Measurements from ENCODE around the gene PTPRJ. TPM values are rescaled to one million over a fixed set of nuclear protein-coding genes. Genes with fewer than 3 reads are reported as not detected.

The PTPRJ gene
- total RNA-seq, 1 donor from 2014 or later = 4.7 TPM

- Histone ChIP-seq H3K36me3 (no peaks in the 10 kb centered on the region), H3K4me3 (no peak overlapping the region), H3K9me3 (no peaks in the 10 kb centered on the region), H3K27me3 (no peaks in the 10 kb centered on the region), H3K4me1 (peaks cover 3% of the 10 kb centered on the region), H3K27ac (no peak overlapping the region)
- intact Hi-C loops (cut with DNase I) = no loop called here
- no peak for DNase-seq (ENCODE audit: extremely low spot score in 2 of 2)
- TF ChIP-seq, protein P1, sequence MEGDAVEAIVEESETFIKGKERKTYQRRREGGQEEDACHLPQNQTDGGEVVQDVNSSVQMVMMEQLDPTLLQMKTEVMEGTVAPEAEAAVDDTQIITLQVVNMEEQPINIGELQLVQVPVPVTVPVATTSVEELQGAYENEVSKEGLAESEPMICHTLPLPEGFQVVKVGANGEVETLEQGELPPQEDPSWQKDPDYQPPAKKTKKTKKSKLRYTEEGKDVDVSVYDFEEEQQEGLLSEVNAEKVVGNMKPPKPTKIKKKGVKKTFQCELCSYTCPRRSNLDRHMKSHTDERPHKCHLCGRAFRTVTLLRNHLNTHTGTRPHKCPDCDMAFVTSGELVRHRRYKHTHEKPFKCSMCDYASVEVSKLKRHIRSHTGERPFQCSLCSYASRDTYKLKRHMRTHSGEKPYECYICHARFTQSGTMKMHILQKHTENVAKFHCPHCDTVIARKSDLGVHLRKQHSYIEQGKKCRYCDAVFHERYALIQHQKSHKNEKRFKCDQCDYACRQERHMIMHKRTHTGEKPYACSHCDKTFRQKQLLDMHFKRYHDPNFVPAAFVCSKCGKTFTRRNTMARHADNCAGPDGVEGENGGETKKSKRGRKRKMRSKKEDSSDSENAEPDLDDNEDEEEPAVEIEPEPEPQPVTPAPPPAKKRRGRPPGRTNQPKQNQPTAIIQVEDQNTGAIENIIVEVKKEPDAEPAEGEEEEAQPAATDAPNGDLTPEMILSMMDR (IDR thresholded peaks at IDR 0.05) = no peak
- TF ChIP-seq POLR2AphosphoS5 (IDR thresholded peaks at IDR 0.05; ENCODE audit: insufficient read depth in 1 of 2, low read depth in 1 of 2) = no peak
- no peak for TF ChIP-seq POLR2A (IDR thresholded peaks at IDR 0.05)
These were observed 95.3 kb downstream of the PTPRJ start for GRCh38 chr11:48075637-48076036.

- peaks cover 15% of the 10 kb centered on the region for H3K4me1 ChIP-seq
- no peak overlapping the region for H3K4me3 ChIP-seq
- no peaks in the 10 kb centered on the region for H3K36me3 ChIP-seq
- DNase-seq (ENCODE audit: extremely low spot score in 2 of 2) = no peak
- no peak overlapping the region for H3K27ac ChIP-seq
- intact Hi-C loops (cut with DNase I) = no loop called here
- TF ChIP-seq POLR2A (IDR thresholded peaks at IDR 0.05) (no peak), POLR2AphosphoS5 (IDR thresholded peaks at IDR 0.05; ENCODE audit: insufficient read depth in 1 of 2, low read depth in 1 of 2) (no peak)
- TF ChIP-seq, protein P1 (IDR thresholded peaks at IDR 0.05) = no peak
- no peaks in the 10 kb centered on the region for H3K9me3 ChIP-seq
- H3K27me3 ChIP-seq = no peaks in the 10 kb centered on the region
These were observed 96.9 kb downstream of the PTPRJ start for GRCh38 chr11:48077251-48077650.

DNA sequence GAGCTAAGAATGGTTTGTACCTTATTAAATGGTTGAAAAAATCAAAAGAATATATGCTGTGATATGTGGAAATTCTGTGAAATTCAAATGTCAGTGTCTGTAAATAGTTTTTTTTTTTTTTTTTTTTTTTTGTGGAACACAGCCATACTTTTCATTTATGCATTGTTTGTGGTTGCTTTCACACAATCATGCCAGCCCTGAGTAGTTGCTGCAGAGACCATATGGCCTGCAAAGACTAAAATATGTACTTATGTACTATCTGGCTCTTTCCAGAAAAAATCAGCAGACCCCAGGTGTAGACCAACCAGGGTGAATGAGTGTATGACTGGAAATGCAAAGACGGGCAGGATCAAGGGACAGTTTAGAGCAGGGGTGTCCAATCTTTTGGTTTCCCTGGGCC lies 98.3 kb downstream of the PTPRJ start:
- DNase-seq (ENCODE audit: extremely low spot score in 2 of 2) = no peak
- intact Hi-C loops (cut with DNase I) = no loop called here
- Histone ChIP-seq H3K4me1 (peaks cover 15% of the 10 kb centered on the region), H3K27ac (no peak overlapping the region), H3K9me3 (no peaks in the 10 kb centered on the region), H3K36me3 (no peaks in the 10 kb centered on the region), H3K4me3 (no peak overlapping the region), H3K27me3 (no peaks in the 10 kb centered on the region)
- TF ChIP-seq POLR2A (IDR thresholded peaks at IDR 0.05) = no peak
- TF ChIP-seq POLR2AphosphoS5 (IDR thresholded peaks at IDR 0.05; ENCODE audit: insufficient read depth in 1 of 2, low read depth in 1 of 2) = no peak
- TF ChIP-seq, protein P1 (IDR thresholded peaks at IDR 0.05) = no peak

DNA sequence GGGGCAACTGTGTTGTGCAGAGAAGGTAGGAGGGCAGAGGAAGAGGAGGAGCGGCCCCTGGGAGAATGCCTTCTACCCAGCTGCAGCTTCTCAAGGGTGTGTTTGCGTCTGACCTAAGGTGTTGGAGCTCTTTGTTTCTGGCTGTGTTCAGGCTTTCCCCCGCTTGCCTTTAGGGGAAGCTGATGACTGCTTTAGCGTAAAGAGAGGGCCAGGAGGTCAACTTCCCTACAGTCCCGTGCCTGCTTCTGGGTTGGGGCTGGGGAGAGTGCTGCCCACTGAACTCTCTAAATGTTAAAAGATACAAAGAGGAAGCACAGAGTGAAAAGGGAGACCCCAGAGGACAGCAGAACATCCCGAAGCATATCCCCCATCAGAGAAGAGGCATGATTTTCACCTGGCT lies 99.2 kb downstream of the PTPRJ start:
- no peak for TF ChIP-seq POLR2A (IDR thresholded peaks at IDR 0.05)
- TF ChIP-seq, protein P1 (IDR thresholded peaks at IDR 0.05) = no peak
- TF ChIP-seq POLR2AphosphoS5 (IDR thresholded peaks at IDR 0.05; ENCODE audit: insufficient read depth in 1 of 2, low read depth in 1 of 2) = no peak

DNA sequence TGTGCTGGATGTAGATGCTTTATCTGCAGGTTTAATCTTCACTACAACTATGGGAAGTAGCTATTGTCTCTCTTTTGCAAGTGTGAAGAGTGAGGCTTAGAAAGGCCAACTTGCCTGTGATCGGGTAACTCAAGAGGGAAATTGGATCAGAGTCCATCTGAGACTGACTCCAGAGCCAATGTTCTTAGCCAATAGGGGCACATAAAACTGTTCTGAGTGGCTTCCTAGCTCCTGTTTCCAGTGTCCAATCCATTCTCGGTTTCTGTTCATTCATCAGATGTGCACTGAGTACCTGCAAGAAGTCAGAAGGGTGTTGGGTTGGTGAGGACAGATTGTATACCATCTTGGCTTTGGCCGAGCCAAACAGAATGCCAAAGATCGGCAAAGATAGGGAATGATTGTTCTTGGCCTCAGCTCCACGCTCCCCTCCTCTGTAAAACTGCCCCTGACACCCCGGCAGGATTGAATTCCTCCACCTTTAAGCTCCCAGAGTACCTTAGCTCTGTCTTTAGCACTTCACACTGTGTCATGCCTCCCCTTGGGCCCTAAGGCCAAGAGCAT lies 100.0 kb downstream of the PTPRJ start:
- Histone ChIP-seq H3K36me3 (no peaks in the 10 kb centered on the region), H3K27me3 (no peaks in the 10 kb centered on the region), H3K9me3 (no peaks in the 10 kb centered on the region), H3K27ac (no peak overlapping the region), H3K4me3 (no peak overlapping the region), H3K4me1 (peaks cover 15% of the 10 kb centered on the region)
- DNase-seq (ENCODE audit: extremely low spot score in 2 of 2) = no peak
- intact Hi-C loops (cut with DNase I) = no loop called here
- TF ChIP-seq, protein P1 (IDR thresholded peaks at IDR 0.05) = no peak
- no peak for TF ChIP-seq POLR2AphosphoS5 (IDR thresholded peaks at IDR 0.05; ENCODE audit: insufficient read depth in 1 of 2, low read depth in 1 of 2)
- no peak for TF ChIP-seq POLR2A (IDR thresholded peaks at IDR 0.05)

More for the DNA sequence above, 99.2 kb downstream of the PTPRJ start:
- no peaks in the 10 kb centered on the region for H3K27me3 ChIP-seq
- intact Hi-C loops (cut with DNase I) = no loop called here
- no peaks in the 10 kb centered on the region for H3K9me3 ChIP-seq
- H3K36me3 ChIP-seq = no peaks in the 10 kb centered on the region
- H3K27ac ChIP-seq = no peak overlapping the region
- H3K4me3 ChIP-seq = no peak overlapping the region
- no peak for DNase-seq (ENCODE audit: extremely low spot score in 2 of 2)
- H3K4me1 ChIP-seq = peaks cover 15% of the 10 kb centered on the region

All from vagina (tissue), 2 donors.